ENCODE measurements around the gene TPGS1.
A peak's percentile ranks its signal among the peaks of the same experiment; 100 is the strongest.

The TPGS1 gene

DNA sequence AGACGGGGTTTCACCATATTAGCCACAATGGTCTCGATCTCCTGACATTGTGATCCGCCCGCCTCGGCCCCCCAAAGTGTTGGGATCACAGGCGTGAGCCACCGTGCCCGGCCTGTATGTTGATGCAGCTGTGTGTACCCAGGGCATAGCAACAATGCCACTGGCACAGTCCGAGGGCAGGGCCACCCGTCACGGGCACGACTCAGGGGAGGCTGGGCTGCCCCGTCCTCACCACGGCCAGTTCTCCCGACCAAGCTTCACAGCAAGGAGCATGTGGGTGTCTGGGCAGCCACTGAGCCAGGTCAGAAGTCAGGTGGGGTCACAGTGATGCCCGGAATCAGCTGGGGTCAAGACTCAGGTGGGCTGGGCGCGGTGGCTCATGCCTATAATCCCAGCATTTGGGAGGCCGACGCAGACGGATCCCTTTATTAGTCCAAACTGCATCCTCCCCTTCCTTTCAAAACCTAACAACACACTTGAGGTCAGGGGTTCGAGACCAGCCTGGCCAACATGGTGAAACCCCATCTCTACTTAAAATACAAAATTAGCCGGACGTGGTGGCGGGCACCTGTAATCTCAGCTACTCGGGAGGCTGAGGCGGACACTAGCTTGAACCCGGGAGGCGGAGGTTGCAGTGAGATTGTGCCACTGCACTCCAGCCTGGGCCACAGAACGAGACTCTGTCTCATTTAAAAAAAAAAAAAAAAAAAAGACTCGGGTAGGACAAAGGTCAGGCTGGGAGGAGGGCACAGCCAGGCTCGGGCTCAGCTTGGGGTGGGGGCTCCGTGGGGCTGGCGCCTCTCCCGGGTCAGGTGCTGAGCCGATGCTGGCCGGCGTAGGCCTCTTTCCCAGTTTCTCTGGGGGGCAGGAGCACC, 23.1 kb downstream of the TPGS1 start:
- TF ChIP-seq, protein P1, sequence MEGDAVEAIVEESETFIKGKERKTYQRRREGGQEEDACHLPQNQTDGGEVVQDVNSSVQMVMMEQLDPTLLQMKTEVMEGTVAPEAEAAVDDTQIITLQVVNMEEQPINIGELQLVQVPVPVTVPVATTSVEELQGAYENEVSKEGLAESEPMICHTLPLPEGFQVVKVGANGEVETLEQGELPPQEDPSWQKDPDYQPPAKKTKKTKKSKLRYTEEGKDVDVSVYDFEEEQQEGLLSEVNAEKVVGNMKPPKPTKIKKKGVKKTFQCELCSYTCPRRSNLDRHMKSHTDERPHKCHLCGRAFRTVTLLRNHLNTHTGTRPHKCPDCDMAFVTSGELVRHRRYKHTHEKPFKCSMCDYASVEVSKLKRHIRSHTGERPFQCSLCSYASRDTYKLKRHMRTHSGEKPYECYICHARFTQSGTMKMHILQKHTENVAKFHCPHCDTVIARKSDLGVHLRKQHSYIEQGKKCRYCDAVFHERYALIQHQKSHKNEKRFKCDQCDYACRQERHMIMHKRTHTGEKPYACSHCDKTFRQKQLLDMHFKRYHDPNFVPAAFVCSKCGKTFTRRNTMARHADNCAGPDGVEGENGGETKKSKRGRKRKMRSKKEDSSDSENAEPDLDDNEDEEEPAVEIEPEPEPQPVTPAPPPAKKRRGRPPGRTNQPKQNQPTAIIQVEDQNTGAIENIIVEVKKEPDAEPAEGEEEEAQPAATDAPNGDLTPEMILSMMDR (IDR thresholded peaks at IDR 0.05; ENCODE audit: extremely low read depth, missing control alignments): no peak
- DNase-seq (ENCODE audit: low spot score): no peak

DNA sequence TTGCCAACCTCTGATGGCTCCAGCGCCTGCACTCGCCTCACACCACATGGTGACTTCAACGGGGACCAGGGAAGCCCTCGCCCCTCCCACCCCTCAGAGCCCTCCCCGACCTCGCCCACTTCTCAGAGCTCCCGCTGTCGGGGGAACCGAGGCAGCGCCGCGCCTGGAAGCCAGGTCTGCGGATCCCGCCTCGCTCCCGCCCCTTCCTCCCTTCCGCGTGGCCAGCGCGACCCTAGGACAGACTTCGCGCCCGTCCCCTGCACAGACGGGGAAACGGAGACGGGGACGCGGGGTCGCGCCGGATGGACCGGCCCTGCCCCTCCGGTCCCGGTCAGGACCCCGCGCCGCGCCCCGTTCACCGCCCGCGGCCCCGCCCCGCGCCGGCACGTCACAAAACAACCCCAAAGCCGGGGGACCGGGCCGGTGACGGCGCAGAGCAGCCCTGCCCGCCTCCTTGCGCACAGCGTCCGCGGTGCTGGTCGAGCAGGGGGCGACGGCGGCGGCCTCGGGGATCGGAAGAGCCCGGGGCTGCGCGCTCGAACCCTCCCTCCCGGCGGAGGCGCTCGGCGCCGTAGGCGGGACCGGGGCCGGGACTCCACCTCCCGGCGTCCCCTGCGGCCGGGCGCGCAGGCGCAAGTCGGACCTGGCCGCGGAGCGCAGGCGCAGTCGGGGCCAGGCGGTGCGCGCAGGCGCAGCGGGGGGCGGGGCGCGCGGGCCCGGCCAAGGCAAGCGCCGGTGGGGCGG, 23.9 kb downstream of the TPGS1 start:
- peak; percentile 100 for DNase-seq (ENCODE audit: low spot score)
- TF ChIP-seq, protein P1 (IDR thresholded peaks at IDR 0.05; ENCODE audit: extremely low read depth, missing control alignments): no peak

DNA sequence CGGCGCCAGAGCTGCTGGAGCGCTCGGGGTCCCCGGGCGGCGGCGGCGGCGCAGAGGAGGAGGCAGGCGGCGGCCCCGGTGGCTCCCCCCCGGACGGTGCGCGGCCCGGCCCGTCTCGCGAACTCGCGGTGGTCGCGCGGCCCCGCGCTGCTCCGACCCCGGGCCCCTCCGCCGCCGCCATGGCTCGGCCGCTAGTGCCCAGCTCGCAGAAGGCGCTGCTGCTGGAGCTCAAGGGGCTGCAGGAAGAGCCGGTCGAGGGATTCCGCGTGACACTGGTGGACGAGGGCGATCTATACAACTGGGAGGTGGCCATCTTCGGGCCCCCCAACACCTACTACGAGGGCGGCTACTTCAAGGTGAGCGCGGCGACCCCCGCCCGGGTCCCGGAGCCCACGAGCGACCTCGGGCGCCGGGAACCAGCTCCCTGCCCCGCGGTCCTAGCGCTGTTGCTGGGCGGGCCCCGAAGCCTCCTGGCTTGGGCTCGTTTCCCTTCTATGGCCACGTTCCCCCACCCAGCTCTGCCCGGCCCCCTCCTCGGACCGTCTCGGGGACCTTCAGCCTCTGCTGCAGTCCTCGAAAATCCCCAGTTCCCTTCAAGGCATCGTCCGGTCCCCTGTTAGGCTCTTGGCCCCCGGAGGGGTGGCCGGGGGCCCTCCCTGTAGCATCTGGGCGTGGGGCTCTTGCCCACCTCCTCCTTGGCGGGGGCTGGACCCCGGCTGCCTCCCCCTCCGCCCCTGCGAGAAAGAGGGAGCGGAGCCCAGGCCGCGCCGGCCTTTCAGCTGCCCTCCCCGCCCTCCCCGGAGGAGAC, 24.7 kb downstream of the TPGS1 start, which contains the start of gene CDC34:
Gene CDC34, plus strand, starts transcription at position 8 of the 808 bp plus-strand sequence. Its CDS starts 172 bp downstream, at position 180.
- TF ChIP-seq, protein P1 (IDR thresholded peaks at IDR 0.05; ENCODE audit: extremely low read depth, missing control alignments): no peak
- peak; percentile 69 for DNase-seq (ENCODE audit: low spot score)

- DNase-seq (ENCODE audit: low spot score): peak; percentile 74
- TF ChIP-seq, protein P1 (IDR thresholded peaks at IDR 0.05; ENCODE audit: extremely low read depth, missing control alignments): peak; percentile 37
Observed at GRCh38 chr19:532561-533363, 25.5 kb downstream of the TPGS1 start.

GRCh38 chr19:533364-534058, 26.2 kb downstream of the TPGS1 start:
- TF ChIP-seq, protein P1 (IDR thresholded peaks at IDR 0.05; ENCODE audit: extremely low read depth, missing control alignments): no peak
- no peak for DNase-seq (ENCODE audit: low spot score)

DNA sequence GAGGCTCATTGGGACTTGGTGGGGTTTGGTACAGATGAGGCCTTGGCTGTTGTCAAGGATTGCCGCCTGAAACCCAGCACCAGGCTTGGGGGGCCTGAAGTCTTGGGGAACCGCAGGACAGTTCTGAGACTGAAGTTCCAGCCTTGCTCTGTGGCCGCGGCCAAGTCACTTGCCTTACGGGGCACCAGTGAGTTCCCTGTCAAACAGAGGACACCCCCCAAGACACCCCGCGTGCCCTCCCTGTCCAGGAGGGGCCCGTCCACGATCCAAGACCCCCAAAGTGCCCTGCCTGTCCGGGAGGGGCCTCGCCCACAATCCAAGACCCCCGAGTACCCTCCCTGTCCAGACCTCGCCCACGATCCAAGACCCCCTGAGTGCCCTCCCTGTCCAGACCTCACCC, 26.8 kb downstream of the TPGS1 start:
- TF ChIP-seq, protein P1 (IDR thresholded peaks at IDR 0.05; ENCODE audit: extremely low read depth, missing control alignments): no peak
- DNase-seq (ENCODE audit: low spot score): no peak

Measured in GM20000 (cell line).